GM21526 (cell line): ENCODE results near the gene ISYNA1.

ENCODE experiments used
- ATAC-seq: cut with Tn5 transposase; IDR thresholded peaks from one replicate; pipeline ENCODE4 v1.9.1; 2021; ENCODE audit warnings: moderate library complexity; ENCODE audit not compliant: unreplicated experiment, low FRiP score

The ISYNA1 gene

DNA sequence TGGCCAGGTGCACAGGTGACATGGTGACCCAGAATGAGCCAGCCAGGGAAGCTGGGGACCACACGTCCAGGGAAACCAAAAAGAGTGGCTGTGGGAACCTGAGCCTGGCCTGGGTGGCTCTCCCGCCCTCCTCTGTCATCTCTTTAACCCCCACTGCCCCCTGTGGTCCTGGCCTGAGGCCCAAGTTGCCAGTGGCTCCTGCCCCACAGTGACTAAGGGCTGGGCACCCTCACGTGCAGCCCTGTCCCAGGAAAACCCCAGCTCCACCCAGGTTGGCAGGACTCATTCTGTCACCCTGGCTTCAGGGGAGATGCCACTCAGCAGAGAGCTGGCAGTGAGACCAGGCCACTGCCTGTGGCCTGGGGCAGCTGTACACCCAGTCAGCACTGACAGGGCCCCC lies 30.6 kb upstream of the ISYNA1 start:
- ATAC-seq = no peak

DNA sequence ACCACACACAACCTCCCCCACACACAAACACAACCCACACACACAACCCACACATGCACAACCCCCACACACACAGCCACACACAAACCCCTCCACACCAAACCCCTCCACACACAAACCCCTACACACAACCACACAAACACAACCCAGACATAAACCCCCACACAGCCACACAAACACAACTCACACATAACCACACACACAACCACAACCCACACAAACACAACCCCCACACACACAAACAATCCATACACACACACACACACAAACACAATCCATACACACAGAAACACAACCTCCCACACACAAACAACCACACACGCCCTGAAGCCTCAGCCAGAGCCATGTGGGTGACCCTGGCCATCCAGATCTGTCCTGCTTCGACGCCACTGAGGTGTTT lies 30.0 kb upstream of the ISYNA1 start:
- ATAC-seq = no peak

DNA sequence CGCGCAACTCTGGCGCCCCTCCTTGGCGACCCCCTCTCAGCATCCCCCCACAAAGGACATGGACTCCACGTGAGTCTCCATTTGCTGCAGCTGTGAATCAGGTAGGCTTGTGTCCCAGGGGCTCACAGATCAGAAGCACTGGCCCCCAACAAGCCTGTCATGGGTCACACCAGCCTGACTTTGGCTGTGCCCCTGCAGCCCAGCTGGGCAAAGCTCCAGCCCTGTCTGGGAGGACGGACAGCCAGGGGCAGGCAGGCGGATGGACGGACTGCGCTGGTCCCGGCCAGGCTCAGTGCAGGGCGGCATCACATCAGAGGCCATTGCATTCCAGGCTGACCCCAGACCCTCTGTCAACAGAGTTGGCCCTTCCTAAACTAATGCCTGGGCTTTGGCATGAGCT lies 28.4 kb upstream of the ISYNA1 start:
- no peak for ATAC-seq

DNA sequence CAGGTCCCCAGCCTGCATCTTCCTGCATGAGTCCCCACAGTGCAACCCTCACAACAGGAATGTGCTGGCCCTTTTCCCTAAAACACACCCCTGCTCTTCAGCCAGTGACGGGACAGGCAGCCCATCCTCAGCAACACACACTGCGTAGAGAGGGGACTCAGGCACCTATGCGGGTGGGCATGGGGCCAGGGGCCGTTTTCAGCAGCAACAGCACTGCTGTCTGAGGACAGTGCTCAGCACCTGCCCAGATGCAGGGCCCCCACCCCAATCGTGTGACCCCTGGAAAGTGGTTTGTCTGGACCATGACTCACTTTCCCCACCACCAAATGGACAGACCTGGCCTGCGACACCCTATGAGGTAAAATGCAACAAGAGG lies 28.0 kb upstream of the ISYNA1 start:
- ATAC-seq = no peak

DNA sequence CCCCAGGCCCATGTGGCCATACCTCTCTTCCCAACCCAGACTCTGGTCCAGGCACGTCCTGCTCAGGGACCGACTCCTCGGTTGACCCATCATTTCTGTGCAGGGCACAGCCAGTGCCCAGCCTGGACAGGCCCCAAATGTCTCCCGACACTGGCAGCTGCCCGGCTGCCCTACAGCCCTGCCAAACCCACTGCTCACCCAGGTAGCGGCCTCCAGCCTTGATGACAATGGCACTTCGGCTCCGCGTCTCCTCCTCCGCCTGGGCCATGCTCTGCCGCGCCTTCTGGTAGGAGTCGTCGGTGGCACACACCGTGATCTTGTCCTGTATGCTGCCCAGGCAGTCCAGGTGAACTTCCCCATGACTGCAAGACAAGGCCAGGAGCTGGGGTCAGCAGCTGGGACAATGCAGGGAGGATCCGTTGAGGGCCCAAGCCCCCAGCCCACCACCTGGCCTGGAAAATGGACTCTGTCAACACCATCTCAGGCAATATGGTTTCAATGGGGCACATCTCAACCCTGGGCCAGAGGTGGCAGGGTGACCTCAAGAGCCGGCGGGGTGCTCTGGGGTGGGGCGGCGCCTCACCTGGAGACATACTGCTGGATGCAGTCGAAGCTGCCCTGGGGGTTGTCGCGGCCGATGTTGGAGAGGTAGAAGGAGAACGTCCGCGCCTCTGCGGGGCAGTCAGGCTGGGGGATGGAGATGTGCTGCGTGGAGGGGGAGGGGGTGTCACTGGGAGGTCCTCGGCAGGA lies 27.5 kb upstream of the ISYNA1 start:
- ATAC-seq = no peak

DNA sequence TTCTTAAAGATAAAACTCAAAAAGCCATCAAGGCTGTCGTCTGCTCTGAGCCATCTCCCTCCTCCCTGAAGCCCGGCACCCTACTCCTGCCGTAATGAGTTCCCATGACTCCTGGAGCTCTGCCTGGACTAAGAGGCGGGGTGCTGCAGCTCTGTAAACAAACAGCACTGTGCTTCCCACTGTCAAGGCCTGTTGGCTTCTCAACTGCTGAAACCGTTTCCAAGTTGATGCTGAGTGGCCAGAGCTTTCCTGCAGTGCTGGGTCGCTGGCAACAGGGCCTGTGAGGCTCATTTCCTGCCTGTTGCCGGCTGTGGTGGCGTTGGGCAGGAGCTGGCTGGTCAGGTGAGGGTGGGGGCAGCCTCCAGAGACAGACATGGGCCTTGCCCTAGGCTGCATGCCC lies 26.7 kb upstream of the ISYNA1 start:
- ATAC-seq = no peak

DNA sequence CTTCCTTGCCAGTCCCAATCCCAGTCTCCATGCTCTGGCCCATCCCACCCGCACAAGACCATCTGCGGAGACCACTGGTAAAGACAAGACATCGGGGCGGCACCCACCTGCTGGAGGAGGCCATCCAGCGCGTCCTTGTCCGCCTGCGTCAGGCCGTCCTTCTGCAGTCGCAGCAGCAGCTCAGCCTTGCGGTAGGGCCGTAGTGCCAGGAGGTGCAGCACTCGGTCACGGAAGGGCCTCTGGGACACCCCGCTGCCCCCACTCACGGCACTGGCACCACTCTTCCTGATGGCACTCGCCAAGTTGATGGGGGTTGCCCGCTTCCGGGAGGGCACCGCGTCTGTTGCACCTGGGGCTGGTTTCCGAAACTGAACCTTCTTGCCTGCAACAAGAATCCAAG lies 23.5 kb upstream of the ISYNA1 start:
- no peak for ATAC-seq

DNA sequence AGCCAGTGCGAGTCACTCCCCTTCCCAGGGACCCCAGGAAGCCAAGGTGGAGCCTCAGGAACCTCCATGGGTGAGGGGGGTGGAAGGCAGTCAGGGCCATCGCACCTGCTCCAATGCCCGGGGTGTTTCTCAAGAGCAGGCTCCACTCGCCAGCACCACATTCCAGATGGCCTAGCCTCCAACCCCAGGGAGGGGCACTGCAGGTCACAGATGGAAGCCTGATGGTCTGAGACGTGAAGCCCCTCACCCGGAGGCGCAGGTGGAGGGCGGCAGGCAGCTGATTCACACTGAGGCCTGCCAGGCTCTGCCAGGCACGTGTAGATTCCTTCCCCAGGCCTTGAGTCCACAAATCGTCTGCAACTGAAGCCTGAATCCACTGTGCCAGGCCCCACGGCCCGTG lies 23.0 kb upstream of the ISYNA1 start:
- ATAC-seq = no peak

DNA sequence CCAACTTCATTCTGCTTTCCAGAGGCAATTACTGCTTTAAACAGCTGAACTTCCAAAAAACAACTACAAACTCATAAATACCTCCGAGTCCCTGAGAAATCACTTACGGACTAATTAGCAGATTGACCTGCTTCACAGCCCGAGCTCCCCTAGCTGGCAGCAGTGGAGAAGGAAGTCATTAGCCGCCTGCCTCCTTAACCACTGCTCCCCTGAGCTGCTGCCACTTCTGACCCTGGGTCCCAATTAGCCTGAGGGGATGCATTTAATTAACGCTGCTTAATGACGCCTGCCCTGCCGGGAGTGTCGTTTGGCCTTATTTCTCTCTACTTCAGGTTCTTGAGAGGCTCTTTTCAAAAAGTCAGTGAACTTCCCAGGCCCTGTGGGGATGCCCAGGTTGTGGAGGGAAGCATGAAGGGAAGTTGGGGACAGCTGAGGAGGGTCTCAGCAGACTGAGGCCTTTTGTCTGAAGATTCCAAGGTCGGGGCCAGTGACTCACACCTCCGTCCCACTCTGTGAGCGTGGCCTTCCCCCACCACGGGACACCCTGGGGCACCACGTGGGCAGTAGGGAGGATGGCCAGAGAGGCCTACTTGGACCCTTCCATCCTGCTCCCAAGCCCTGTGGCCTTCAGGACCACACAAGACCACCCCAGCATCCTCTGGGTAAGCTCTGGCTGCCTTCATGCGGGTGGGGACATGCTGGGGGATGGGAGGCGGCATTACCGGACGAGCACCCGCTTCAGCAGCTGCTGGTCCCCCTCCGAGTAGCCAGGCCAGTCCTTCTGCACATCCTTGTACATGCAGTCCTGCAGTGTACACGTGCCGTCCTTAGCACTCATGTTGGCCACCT lies 19.8 kb upstream of the ISYNA1 start:
- no peak for ATAC-seq

DNA sequence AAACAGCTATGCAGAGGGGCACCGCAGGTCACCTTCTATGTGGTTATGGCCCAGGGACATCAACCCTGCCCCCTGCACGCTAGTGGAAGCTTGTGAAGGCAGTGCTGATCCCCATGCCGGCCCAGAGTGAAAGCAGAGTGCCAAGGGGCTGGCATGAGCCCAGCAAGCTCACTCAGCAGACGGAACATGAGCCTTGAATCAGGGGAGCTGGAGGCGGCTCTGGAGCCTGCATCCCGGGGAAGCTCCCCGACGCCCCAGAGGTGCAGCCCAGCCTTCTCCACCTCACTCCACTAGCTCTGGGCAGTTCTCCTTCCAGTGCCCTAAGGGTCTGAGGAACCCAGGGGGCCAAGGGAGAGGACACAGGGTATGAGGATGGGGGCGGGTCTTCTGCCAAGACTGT lies 19.0 kb upstream of the ISYNA1 start:
- ATAC-seq = no peak

DNA sequence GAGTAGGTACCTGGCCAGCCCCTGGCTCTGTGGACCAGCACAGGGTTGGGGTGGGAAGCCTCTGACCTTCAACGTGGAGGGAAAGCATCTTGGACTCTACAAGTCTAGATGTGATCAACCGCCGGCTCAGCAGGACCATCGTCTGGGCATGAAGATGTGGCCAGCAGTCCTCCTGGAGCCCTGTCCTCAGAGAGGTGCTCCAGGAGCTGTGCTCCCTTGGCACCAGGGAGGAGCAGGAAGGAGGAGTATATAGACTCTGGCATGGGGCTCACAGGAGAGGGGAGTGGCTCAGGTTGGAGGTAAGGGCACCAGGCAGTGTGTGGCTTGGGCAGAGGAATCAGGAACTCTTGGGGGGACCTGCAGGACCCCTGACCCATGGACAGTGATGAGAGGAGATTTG lies 18.3 kb upstream of the ISYNA1 start:
- ATAC-seq = no peak

DNA sequence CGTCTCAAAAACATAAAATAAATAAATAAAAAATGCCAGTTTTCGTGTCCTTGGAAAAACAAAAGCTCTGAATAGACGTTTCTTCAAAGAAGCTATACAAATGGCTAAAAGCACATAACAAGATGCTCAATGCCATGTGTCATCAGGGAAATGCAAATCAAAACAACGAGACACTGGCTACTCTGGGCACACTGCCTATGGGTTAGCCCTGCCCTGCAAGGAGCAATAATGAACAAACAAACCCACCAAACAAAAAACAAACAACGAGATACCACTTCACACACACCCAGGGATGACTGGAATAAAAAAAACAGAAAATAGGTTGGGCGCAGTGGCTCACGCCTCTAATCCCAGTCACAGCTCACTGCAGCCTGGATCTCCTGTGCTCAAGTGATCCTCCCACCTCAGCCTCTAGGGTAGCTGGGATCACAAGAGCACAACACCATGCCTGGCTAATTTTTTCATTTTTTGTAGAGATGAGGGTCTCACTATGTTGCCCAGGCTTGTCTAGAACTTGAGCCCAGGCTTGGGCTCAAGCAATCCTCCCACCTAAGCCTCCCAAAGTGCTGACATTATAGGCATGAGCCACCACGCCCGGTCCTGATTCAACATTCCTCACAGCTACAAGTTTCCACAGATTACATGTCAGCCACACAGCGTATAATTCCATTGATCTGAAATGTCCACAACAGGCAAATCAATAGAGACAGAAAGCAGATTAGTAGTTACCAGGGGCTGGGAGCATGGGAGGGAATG lies 15.5 kb upstream of the ISYNA1 start:
- ATAC-seq = no peak

DNA sequence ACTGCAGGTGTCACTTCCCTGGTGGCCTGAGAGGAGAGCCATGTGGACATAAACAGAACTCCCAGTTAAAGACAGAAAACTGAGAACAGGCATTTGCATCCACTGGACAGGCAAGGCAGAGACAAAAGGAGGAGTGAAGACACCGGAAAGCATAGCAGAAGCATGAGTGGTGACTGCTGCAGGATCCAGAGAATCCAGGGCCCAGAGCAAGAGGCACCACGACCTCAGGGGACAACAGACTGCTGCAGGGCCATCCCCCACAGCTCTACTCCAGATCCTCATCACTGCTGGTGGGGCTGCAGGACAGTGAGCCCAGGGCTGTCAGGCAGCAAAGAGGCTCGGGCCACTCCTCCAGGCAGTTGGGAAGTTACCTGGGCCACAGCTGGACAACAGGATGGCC lies 14.5 kb upstream of the ISYNA1 start:
- ATAC-seq = no peak

DNA sequence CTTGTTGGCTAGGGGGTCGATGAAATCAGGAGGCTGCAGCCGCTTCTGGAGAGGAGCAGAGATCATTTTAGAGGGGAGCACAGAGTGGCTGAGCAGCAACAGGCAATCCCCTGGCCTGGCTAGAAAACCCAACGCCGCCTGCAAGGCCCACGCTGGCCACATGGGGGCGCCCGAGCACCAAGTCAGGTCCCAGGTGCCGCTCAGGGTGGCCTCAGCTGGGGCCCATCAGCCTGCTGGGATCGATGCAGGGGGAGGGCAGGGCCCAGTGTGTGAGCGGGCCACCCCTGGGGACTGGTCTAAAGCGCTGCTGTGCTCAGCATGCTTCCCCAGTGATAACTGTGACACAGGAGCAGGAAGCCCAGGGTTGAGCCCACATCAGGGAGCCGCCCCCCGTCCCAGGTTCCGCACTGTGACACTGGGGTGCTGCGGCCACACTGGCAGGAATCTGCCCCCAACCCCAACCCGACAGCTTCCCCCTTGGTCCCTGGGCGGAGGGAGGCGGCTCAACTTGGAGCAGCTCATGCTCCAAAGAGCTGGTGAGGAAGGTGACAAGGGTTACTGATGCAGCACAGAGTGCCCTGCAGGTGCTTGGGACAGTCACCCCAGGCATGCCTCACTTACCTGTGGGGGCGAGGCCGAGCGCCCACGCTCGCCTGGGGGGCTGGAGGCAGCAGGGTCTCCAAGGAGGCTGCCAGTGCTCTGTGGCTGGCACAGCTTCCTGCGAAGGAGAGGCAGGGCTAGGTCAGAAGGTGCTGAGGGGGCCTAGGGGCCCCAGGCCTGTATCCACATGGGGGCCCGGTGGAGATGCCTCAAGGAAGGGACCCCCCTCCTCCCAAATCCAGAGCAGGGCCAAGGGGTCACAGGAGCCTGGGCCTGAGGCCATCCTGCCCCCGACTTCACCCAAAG lies 13.3 kb upstream of the ISYNA1 start:
- ATAC-seq = no peak

DNA sequence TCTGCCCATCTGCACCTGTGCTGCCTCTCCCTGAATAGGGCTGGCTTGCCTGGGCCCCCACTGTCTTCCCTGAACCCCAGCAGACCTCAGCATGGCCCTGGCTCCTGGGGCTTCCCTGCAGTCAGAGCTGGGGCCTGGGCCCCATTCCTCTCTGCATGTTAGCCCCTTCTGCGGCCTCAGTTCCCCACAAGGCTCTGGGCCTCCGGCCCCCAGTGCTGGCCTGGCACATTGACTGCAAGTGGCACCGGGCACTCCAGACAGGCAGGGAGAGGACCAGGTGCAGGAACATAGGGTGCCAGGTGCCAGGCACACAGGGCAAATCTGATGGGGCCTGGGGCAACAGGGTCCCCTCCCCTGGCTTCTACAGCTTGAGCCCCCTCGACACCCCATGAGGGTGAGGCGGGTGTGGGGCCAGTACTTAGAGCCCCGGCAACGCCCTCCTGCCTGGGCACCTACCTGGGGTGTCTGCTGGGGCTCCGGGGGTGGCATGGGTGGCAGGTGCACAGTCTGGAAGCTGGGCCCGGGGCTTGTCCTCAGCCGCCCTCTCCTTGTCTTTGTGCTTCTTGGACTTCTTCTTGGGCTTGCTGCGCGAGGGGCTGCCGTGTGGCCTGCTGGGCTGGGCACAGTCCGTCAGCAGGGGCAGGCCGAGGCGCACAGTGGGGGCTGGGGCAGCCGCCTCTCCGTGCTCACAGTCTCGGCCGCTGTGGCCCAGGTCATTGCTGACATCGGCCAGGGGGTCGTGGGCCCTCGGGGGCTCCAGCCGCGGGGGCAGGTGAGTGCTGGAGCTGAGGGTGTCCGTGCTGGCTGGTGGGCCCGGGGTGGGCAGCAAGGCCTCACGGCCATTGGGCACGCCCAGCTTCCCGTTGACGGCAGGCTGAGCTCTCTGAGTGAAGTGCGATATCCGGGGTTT lies 12.3 kb upstream of the ISYNA1 start:
- ATAC-seq = no peak

DNA sequence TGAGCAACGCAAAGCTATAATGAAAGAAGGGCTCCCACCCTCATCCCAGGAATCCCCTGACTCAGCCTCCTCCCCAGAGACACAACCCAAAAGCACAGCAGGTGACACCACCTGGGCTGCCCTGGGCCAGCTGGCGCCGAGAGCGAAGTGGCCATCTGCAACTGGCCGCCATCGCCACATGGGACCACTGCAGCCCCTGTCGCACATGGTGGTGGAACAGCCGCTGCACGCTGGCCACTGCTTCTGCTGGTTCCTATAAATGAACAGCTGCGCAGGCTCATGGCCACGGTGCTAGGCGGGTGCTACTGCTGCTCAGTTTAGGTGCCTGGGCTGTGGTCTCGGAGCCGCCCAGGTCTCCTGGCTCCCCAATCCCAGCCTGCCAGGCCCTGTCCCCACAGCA lies 11.6 kb upstream of the ISYNA1 start:
- ATAC-seq = no peak

DNA sequence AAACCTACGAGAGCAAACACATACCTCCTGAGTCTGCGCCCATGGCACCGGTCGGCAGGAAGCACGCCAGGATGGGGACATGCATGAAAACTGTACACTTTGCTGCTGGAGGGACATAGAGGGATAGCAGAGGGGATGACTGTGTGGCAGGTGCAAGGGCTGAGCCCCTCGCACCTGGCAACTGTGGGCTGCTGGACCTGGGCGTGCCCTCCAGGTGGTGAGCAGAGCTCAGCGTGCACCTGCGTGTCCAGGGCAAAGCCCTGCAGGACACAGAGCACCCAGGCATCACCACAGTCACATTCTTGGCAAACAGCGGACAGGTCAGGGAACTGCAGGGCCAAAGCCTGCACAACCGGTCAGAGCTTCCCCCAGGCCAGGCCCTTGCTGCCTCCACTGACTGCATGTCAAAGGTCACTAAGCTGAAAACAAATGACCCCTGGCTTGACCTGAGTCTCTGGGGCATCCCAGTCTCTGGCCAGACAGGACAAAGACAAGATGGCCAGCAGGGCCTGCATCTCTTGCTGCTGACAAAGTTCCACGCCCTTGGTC lies 9.0 kb upstream of the ISYNA1 start:
- ATAC-seq = no peak

DNA sequence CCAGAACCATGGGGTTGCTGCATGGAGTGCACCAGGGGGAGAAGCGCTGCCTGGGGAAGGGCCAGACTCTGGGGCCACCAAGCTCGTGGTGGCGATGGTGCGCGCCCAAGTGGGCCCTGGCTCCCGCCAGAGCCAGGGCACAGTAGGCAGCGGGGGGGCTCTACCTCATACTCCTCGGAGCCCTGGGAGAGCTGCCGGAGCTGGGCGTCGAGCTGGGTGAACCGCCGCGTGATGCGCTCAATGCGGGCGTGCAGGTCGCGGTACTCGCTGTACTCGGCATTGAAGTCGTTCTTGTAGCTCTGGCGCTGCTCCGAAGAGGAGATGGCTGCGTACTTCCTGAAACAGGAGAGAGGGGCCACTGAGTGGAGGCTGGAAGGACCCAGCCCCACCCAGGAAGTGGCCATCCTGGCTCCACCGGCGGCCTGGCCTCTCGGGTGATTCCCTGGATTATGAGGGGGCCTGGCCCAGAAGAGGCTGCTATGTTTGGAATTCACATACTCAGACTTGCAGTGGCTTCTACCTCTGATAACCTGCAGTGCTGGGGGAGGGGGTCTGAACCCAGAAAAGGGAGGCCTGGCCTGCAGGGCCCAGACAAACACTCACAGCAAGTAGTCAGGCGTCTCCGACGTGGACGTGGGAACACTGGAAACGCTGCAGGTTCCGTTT lies 8.3 kb upstream of the ISYNA1 start:
- ATAC-seq = no peak
